HFFc6 (cell line): ENCODE data around the gene ZNF691. TPM values are rescaled to one million over a fixed set of nuclear protein-coding genes. Genes with fewer than 3 reads are reported as not detected.

Experiments
- DNase-seq: peaks from one replicate; pipeline ENCODE4 v3.0.0-alpha.2; 2018
- H3K27ac Mint-ChIP-seq: 2 replicates; pipeline ENCODE4 v1.8.0; 2020; ENCODE audit warnings: mild to moderate bottlenecking, mixed read lengths
- H3K27me3 Mint-ChIP-seq: 2 replicates; pipeline ENCODE4 v1.8.0; 2021; ENCODE audit warnings: mild to moderate bottlenecking, moderate library complexity, mixed read lengths; ENCODE audit not compliant: insufficient read depth
- H3K36me3 Mint-ChIP-seq: 2 replicates; pipeline ENCODE4 v1.8.0; 2021; ENCODE audit warnings: low read depth, mixed read lengths
- H3K4me1 Mint-ChIP-seq: 2 replicates; pipeline ENCODE4 v1.8.0; 2020; ENCODE audit warnings: low read depth, mixed read lengths
- H3K4me3 Mint-ChIP-seq: 2 replicates; pipeline ENCODE4 v1.8.0; 2020; ENCODE audit warnings: mild to moderate bottlenecking, moderate library complexity, mixed read lengths
- H3K9me3 Mint-ChIP-seq: 2 replicates; pipeline ENCODE4 v1.8.0; 2020; ENCODE audit warnings: mild to moderate bottlenecking, mixed read lengths
- total RNA-seq, 6 experiments: library from RNA; stranded (reverse); fragmentation: NEBNext Ultra II Directional; extraction: Animal tissue kit (Norgen Biotek cat#: 25700); gene quantifications; 2 replicates in 1 of 6; 3 replicates in 5 of 6; pipeline ENCODE4 v1.2.3, GENCODE V29; 2021
- TF ChIP-seq, protein P1 (sequence below): fragments of 200-600 bp; sonication (generic); IDR thresholded peaks from 2 replicates; pipeline ENCODE4 v1.5.0; 2021; ENCODE audit warnings: antibody characterized with exemption, mild to moderate bottlenecking

Gene ZNF691
- total RNA-seq, 6 experiments from 2014 or later: 4.3 to 5.8 (median 5.4) TPM

DNA sequence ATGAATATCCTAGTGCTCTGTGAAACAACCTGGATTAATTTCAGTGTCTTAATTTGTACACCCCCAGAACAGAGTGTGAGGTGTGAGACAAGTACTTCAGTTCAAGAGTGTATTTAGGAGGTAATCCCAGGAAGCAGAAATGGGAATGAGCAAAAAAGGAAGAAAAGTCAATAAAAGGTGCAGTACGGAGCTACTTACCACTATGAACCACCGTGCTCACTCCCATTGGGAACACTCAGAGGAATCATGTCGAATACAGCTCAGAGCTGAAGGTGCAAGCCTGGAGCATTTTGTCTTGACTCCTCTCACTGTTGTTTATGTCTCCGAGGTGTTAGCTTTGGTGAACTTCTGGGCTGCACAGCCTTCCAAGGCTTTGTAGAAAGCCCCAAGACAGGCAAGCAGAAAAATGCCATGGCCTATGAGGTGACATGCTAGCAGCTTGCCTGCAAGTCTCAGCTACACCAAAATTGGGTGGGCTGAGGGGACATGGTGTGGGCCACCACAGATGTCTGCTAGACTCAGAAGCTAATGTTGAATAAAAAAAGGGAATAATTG lies 21.9 kb upstream of the ZNF691 start:
- no peak for DNase-seq
- Mint-ChIP-seq H3K4me3 (no peak overlapping the region), H3K36me3 (peaks cover 13% of the 10 kb centered on the region; the same call in 1 of the 2 replicates), H3K4me1 (peaks cover 35% of the 10 kb centered on the region), H3K9me3 (no peaks in the 10 kb centered on the region), H3K27ac (no peak overlapping the region), H3K27me3 (no peaks in the 10 kb centered on the region; the same call in 1 of the 2 replicates)
- TF ChIP-seq, protein P1, sequence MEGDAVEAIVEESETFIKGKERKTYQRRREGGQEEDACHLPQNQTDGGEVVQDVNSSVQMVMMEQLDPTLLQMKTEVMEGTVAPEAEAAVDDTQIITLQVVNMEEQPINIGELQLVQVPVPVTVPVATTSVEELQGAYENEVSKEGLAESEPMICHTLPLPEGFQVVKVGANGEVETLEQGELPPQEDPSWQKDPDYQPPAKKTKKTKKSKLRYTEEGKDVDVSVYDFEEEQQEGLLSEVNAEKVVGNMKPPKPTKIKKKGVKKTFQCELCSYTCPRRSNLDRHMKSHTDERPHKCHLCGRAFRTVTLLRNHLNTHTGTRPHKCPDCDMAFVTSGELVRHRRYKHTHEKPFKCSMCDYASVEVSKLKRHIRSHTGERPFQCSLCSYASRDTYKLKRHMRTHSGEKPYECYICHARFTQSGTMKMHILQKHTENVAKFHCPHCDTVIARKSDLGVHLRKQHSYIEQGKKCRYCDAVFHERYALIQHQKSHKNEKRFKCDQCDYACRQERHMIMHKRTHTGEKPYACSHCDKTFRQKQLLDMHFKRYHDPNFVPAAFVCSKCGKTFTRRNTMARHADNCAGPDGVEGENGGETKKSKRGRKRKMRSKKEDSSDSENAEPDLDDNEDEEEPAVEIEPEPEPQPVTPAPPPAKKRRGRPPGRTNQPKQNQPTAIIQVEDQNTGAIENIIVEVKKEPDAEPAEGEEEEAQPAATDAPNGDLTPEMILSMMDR: no peak

DNA sequence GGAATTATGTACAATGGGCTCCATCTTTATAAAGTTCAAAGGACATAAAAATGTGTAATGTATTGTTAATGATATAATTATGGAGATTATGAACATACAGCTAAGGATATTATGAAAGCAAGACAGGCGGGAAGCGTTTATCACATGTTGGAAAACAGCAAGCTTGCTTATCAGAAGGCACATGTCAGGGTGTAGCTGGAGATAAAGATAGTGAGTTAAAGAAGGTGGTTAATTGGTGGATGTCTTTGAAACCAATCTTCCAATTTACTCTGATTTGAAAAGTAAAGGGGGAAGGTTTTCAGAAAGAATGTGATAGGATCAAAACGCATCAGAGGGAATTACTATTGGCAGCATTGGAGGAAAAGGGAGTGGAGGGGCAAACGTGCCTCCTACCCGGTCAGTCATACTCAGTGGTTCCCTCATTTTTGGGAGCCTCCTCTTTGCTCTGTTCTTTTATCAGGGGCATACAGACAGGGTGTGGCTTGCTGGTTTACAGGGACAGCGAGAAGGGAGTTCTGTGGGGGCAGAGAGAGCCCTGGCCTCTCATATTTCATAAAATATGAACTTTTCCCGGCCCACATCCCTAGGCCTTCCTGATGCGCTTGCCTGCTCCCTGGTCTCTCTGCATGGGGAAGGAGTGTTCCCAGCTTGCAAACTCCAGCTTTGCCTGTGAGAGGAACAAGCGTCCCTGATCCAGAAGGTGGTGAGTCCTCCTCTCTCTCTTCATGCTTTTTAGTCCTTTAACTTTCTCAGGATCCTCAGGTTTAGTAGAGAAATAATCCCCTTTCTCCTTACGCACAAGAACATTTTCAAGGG lies 21.2 kb upstream of the ZNF691 start:
- no peak overlapping the region for H3K4me3 Mint-ChIP-seq
- DNase-seq: no peak
- H3K4me1 Mint-ChIP-seq: peaks cover 29% of the 10 kb centered on the region
- H3K9me3 Mint-ChIP-seq: no peaks in the 10 kb centered on the region
- no peak overlapping the region for H3K27ac Mint-ChIP-seq
- TF ChIP-seq, protein P1: no peak
- no peaks in the 10 kb centered on the region; the same call in 1 of the 2 replicates for H3K27me3 Mint-ChIP-seq
- H3K36me3 Mint-ChIP-seq: peaks cover 13% of the 10 kb centered on the region; the same call in 1 of the 2 replicates

DNA sequence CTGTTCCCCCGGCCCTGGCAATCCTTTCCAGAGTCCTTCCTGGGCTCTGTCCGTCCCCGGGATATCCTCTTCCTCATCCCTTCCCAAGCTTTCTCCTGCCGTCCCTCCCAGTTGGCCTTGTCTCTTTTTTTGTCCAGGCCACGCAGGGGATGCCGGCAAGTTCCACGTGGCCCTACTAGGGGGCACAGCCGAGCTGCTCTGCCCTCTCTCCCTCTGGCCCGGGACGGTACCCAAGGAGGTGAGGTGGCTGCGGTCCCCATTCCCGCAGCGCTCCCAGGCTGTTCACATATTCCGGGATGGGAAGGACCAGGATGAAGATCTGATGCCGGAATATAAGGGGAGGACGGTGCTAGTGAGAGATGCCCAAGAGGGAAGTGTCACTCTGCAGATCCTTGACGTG lies 15.8 kb upstream of the ZNF691 start:
- TF ChIP-seq, protein P1: no peak
- Mint-ChIP-seq H3K27ac (no peak overlapping the region), H3K4me1 (no peaks in the 10 kb centered on the region), H3K9me3 (no peaks in the 10 kb centered on the region), H3K36me3 (peaks cover 8% of the 10 kb centered on the region), H3K4me3 (no peak overlapping the region), H3K27me3 (no peaks in the 10 kb centered on the region)
- DNase-seq: no peak

DNA sequence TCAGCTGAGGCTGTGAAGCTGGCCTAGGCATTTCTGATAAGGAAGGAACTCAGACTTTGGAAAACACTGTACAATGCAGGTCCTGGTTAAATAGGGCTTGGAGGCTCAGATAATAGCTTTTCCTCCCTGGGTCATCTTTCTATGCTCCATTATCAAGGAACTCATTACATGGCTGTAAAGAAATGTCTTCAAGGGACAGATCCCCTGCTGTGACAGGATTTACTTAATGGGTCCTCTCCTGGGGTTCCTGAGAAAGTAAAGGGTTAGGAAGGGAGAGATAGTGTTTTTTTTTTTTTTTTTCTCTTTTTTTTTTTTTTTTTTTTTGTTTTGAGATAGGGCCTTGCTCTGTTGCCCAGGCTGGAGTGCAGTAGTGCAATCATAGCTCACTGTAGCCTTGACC lies 15.1 kb upstream of the ZNF691 start:
- TF ChIP-seq, protein P1: no peak
- H3K4me3 Mint-ChIP-seq: no peak overlapping the region
- H3K27me3 Mint-ChIP-seq: no peaks in the 10 kb centered on the region
- DNase-seq: no peak
- H3K4me1 Mint-ChIP-seq: no peaks in the 10 kb centered on the region
- peaks cover 15% of the 10 kb centered on the region for H3K36me3 Mint-ChIP-seq
- H3K27ac Mint-ChIP-seq: no peak overlapping the region
- no peaks in the 10 kb centered on the region for H3K9me3 Mint-ChIP-seq

DNA sequence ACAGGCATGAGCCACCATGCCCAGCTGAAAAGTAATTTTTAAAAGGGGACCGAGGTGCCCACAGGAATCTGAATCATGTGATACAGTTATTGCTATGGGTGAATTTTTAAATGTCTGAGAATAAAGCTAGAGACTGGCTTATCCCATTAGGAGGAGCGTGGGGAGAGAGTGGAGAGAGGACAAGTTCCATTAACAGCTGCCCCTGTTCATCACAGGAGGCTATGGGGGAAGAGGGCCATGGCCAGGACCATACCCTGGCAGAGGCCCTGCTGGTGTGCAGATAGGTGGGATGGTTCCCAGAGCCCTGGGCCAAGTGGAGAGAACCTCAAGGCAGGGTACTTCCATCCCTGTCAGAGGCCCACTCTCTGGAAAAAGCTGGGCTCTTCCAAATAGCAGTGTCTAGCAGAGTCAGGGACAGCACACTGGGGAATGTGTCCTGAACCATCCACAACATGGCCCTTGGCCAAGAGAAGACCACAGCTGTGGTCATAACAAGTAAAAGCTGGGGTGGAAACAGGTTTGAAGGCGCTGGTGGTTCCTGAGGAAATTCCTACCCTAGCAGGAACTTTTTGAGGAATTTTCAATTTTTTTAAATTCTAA lies 13.7 kb upstream of the ZNF691 start:
- no peak overlapping the region for H3K4me3 Mint-ChIP-seq
- H3K4me1 Mint-ChIP-seq: no peaks in the 10 kb centered on the region
- DNase-seq: no peak
- H3K27me3 Mint-ChIP-seq: no peaks in the 10 kb centered on the region
- H3K9me3 Mint-ChIP-seq: no peaks in the 10 kb centered on the region
- H3K36me3 Mint-ChIP-seq: peaks cover 15% of the 10 kb centered on the region
- TF ChIP-seq, protein P1: no peak
- no peak overlapping the region for H3K27ac Mint-ChIP-seq
